HCT116 (cell line): ENCODE results near the gene SEMA5B. TPM values are rescaled to one million over a fixed set of nuclear protein-coding genes. Genes with fewer than 3 reads are reported as not detected.

Source experiments
- ATAC-seq: fragments of 200-7000 bp; cut with Tn5 transposase; 2 replicates; pipeline ENCODE4 v1.9.1; 2020; ENCODE audit warnings: mild to moderate bottlenecking, moderate library complexity
- BruUV-seq: library from RNA; stranded (reverse); fragments of 400-500 nt; replicated peaks from 2 replicates; lab custom pipeline; 2021; lab: Mats Ljungman, UMichigan
- CTCF ChIA-PET: fragments of 300-600 bp; sonication (Branson Sonifier 250); formaldehyde crosslinking; loops from one replicate; lab custom pipeline; 2021; ENCODE audit warnings: antibody characterized with exemption; lab: Charles Lee
- POLR2A ChIA-PET: fragments of 300-600, 350-600 bp; sonication (Branson Sonifier 250); formaldehyde crosslinking; loops from one replicate; lab custom pipeline; 2021; ENCODE audit warnings: antibody characterized with exemption; lab: Charles Lee
- RAD21 ChIA-PET, 2 experiments: fragments of 300-600 bp; sonication (Branson Sonifier 250); formaldehyde crosslinking; loops; one replicate each; lab custom pipeline; 2023; ENCODE audit warnings: low total read pairs in 2 of 2; ENCODE audit not compliant: uncharacterized antibody in 2 of 2, unreplicated experiment in 2 of 2, low non-redundant PET in 1 of 2; lab: Charles Lee
- DNase-seq: peaks from one replicate; pipeline ENCODE4 v3.0.0-alpha.2; 2010; ENCODE audit warnings: low read depth, low spot score
- H2AFZ ChIP-seq: fragments of 200-600 bp; shearing (Covaris generic), sonication (generic); 2 replicates; pipeline ENCODE4 v1.6.1; 2017; ENCODE audit warnings: low read depth, mixed run types, mixed read lengths, antibody characterized with exemption, low read length; ENCODE audit not compliant: poor library complexity, severe bottlenecking
- H3K27ac ChIP-seq: 2 replicates; pipeline ENCODE4 v1.5.1; 2012; ENCODE audit warnings: low read depth, low read length
- H3K27me3 ChIP-seq: fragments of 200-600 bp; sonication (generic); 2 replicates; pipeline ENCODE4 v1.6.1; 2016; ENCODE audit warnings: mixed run types, low read length, mixed read lengths; ENCODE audit not compliant: insufficient read depth
- H3K36me3 ChIP-seq, 2 experiments: fragments of 200-500 bp in 1 of 2; fragments of 200-600 bp in 1 of 2; sonication (Bioruptor generic) in 1 of 2; sonication (generic) in 1 of 2; 2 replicates each; pipeline versions ENCODE4 v1.5.1 to v1.6.1; 2014 to 2016; ENCODE audit warnings: low read length in 2 of 2, inconsistent platforms in 1 of 2, mixed read lengths in 1 of 2, mixed run types in 1 of 2; ENCODE audit not compliant: insufficient read depth in 2 of 2, control insufficient read depth in 1 of 2
- H3K4me1 ChIP-seq, 2 experiments: fragments of 200-600 bp in 1 of 2; sonication (generic) in 1 of 2; 2 replicates each; pipeline versions ENCODE4 v1.5.1 to v1.6.1; 2012 to 2017; ENCODE audit warnings: low read length in 2 of 2, inconsistent platforms in 1 of 2, mild to moderate bottlenecking in 1 of 2, mixed read lengths in 1 of 2, mixed run types in 1 of 2, moderate library complexity in 1 of 2; ENCODE audit not compliant: insufficient read depth in 2 of 2, control insufficient read depth in 1 of 2
- H3K4me2 ChIP-seq: fragments of 200-600 bp; sonication (generic); 2 replicates; pipeline ENCODE4 v1.6.1; 2017; ENCODE audit warnings: mixed run types, low read length, mixed read lengths
- H3K4me3 ChIP-seq, 2 experiments: fragments of 200-600 bp in 1 of 2; sonication (generic) in 1 of 2; replicated peaks in 1 of 2; 2 replicates each; pipeline ENCODE4 v1.5.1; 2011 to 2016; ENCODE audit warnings: low read length in 2 of 2, control low read depth in 1 of 2, low read depth in 1 of 2, mild to moderate bottlenecking in 1 of 2, mixed read lengths in 1 of 2, mixed run types in 1 of 2
- H3K79me2 ChIP-seq: fragments of 200-600 bp; sonication (generic); 2 replicates; pipeline ENCODE4 v1.6.1; 2017; ENCODE audit warnings: mild to moderate bottlenecking, mixed run types, low read length, moderate library complexity, mixed read lengths; ENCODE audit not compliant: insufficient read depth
- H3K9ac ChIP-seq: fragments of 200-600 bp; sonication (generic); 2 replicates; pipeline ENCODE4 v1.6.1; 2016; ENCODE audit warnings: low read length, mixed read lengths
- H3K9me2 ChIP-seq: fragments of 200-600 bp; sonication (generic), shearing (Covaris generic); 2 replicates; pipeline ENCODE4 v1.6.1; 2017; ENCODE audit warnings: mixed run types, mild to moderate bottlenecking, moderate library complexity; ENCODE audit not compliant: insufficient read depth
- H3K9me3 ChIP-seq, 2 experiments: fragments of 200-500 bp in 1 of 2; fragments of 200-600 bp in 1 of 2; sonication (Bioruptor generic) in 1 of 2; sonication (generic) in 1 of 2; 2 replicates each; pipeline ENCODE4 v1.6.1; 2014 to 2017; ENCODE audit warnings: low read length in 2 of 2, mixed read lengths in 2 of 2, inconsistent platforms in 1 of 2, low read depth in 1 of 2, mild to moderate bottlenecking in 1 of 2, mixed run types in 1 of 2, moderate library complexity in 1 of 2; ENCODE audit not compliant: control insufficient read depth in 1 of 2, insufficient read depth in 1 of 2
- H4K20me1 ChIP-seq: fragments of 200-600 bp; sonication (generic), shearing (Covaris generic); 2 replicates; pipeline ENCODE4 v1.6.1; 2017; ENCODE audit warnings: mixed run types, mild to moderate bottlenecking, moderate library complexity; ENCODE audit not compliant: insufficient read depth
- CTCF ChIP-seq, 3 experiments: fragments of 200-600 bp in 1 of 3; sonication (generic) in 1 of 3; IDR thresholded peaks in 2 of 3; conservative IDR thresholded peaks in 1 of 3; 2 replicates each; pipeline ENCODE4 v1.5.1; 2012 to 2017; ENCODE audit warnings: low read depth in 2 of 3, low read length in 2 of 3, antibody characterized with exemption in 1 of 3, borderline replicate concordance in 1 of 3, control low read depth in 1 of 3, mild to moderate bottlenecking in 1 of 3, mixed read lengths in 1 of 3, mixed run types in 1 of 3, moderate library complexity in 1 of 3; ENCODE audit not compliant: insufficient read depth in 1 of 3
- EZH2 ChIP-seq: fragments of 200-600 bp; sonication (generic); IDR thresholded peaks from 2 replicates; pipeline ENCODE4 v1.6.1; 2017; ENCODE audit warnings: antibody characterized with exemption, mixed run types
- FOSL1 ChIP-seq: IDR thresholded peaks from 2 replicates; pipeline ENCODE4 v1.6.1; 2012; ENCODE audit warnings: low read depth
- JUND ChIP-seq: IDR thresholded peaks from 2 replicates; pipeline ENCODE4 v1.6.1; 2012
- POLR2A ChIP-seq: IDR thresholded peaks from 2 replicates; pipeline ENCODE4 v1.7.0; 2011; ENCODE audit warnings: borderline replicate concordance; ENCODE audit not compliant: insufficient read depth, insufficient read length; ENCODE audit errors: extremely low read depth
- RAD21 ChIP-seq: IDR thresholded peaks from 2 replicates; pipeline ENCODE4 v1.6.1; 2012; ENCODE audit warnings: low read depth, mild to moderate bottlenecking
- SIN3A ChIP-seq: IDR thresholded peaks from 2 replicates; pipeline ENCODE4 v1.6.1; 2012; ENCODE audit warnings: low read depth
- SP1 ChIP-seq: IDR thresholded peaks from 2 replicates; pipeline ENCODE4 v1.6.1; 2012; ENCODE audit warnings: low read depth
- TCF7L2 ChIP-seq: IDR thresholded peaks from 2 replicates; pipeline ENCODE4 v1.7.0; 2011; ENCODE audit warnings: borderline replicate concordance, inconsistent platforms; ENCODE audit not compliant: insufficient read depth, insufficient read length; ENCODE audit errors: extremely low read depth
- YY1 ChIP-seq: IDR thresholded peaks from 2 replicates; pipeline ENCODE4 v1.6.1; 2011; ENCODE audit warnings: low read length, low read depth, moderate library complexity, mild to moderate bottlenecking; ENCODE audit not compliant: insufficient replicate concordance; ENCODE audit errors: extremely low read depth
- intact Hi-C: fragments of 100-400 bp; cut with micrococcal nuclease; formaldehyde crosslinking; loops from 2 replicates; pipeline ENCODE4 v1.10.0; 2022
- total RNA-seq: library from RNA; stranded (reverse); gene quantifications from one replicate; pipeline ENCODE4 v1.2.1, GENCODE V29; 2021; ENCODE audit not compliant: unreplicated experiment

SEMA5B gene
- total RNA-seq, 1 experiment from 2014 or later: 0.15 TPM

DNA sequence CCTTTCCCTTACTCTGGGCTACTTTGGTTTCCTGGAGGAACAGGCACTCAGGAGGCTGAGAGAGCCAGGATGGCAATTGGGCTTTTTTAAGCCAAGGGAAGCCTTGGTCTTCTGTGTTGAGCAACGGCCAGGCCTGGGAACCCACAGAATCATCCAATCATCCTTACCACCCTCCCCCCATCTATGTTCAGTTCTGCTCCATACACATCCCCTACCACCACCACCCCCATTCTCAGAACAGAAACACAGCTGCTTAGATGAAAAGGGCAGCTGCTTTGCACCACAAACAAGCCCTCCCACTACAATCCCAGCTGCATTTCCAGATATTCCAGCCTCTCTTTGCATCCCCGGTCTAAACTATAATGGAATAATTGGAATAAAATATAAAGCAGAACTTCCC is 21.0 kb downstream of the SEMA5B start (continued):
- no peak for TF ChIP-seq CTCF (IDR thresholded peaks at IDR 0.05 in 2 of 3, conservative IDR thresholded peaks at IDR 0.05 in 1 of 3; ENCODE audit: borderline replicate concordance in 1 of 3, insufficient read depth in 1 of 3, low read depth in 2 of 3, low read length in 2 of 3)

DNA sequence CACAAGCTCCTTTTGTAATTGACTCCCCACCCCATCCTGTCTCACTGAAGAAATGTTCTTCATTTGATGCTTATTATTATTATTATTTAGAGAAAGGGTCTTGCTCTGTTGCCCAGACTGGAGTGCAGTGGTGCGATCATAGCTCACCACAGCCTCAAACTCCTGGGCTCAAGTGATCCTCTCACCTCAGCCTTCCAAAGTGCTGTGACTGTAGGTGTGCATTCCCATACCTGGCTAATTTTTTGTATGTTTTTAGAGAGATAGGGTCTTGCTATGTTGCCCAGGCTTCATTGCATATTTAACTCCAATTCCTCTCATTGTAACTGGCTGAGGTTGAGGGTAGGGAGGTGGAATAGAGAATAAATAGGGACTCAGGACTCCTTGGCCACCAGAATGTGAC is 22.3 kb downstream of the SEMA5B start:
- no peaks in the 10 kb centered on the region for H3K79me2 ChIP-seq
- H3K9ac ChIP-seq: no peak overlapping the region
- no peak for ATAC-seq
- H3K27me3 ChIP-seq: peaks cover 39% of the 10 kb centered on the region
- ChIA-PET RAD21 (no interaction called here), CTCF (no interaction called here), POLR2A (no interaction called here)
- no peaks in the 10 kb centered on the region for H3K36me3 ChIP-seq
- H3K27ac ChIP-seq: no peak overlapping the region
- H3K9me2 ChIP-seq: no peaks in the 10 kb centered on the region
- no peaks in the 10 kb centered on the region for H4K20me1 ChIP-seq
- no peak overlapping the region for H3K4me3 ChIP-seq
- no peak overlapping the region for H2AFZ ChIP-seq
- DNase-seq: no peak
- BruUV-seq: no TSS peak
- no peaks in the 10 kb centered on the region for H3K9me3 ChIP-seq
- H3K4me2 ChIP-seq: no peak overlapping the region
- no peaks in the 10 kb centered on the region for H3K4me1 ChIP-seq
- intact Hi-C loops: no loop called here
- no peak for TF ChIP-seq SIN3A
- no peak for TF ChIP-seq JUND
- TF ChIP-seq YY1: no peak

GRCh38 chr3:123004201-123004918 is 23.2 kb downstream of the SEMA5B start:
- H3K79me2 ChIP-seq: no peaks in the 10 kb centered on the region
- ATAC-seq (no peak), DNase-seq (no peak)
- no peak overlapping the region for H2AFZ ChIP-seq
- no peak overlapping the region for H3K4me2 ChIP-seq
- no peaks in the 10 kb centered on the region for H3K9me2 ChIP-seq
- ChIA-PET POLR2A (no interaction called here), RAD21 (no interaction called here), CTCF (no interaction called here)
- intact Hi-C loops: no loop called here
- peaks cover 39% of the 10 kb centered on the region for H3K27me3 ChIP-seq
- no peak for TF ChIP-seq SIN3A
- no peak for TF ChIP-seq EZH2
- no peak for TF ChIP-seq SP1
- no peak for TF ChIP-seq FOSL1
- no peak for TF ChIP-seq TCF7L2
- TF ChIP-seq RAD21: no peak
- no peak for TF ChIP-seq POLR2A
- TF ChIP-seq JUND: no peak
- H3K27ac ChIP-seq: no peak overlapping the region
- no peaks in the 10 kb centered on the region for H3K36me3 ChIP-seq
- no peaks in the 10 kb centered on the region for H4K20me1 ChIP-seq
- no peaks in the 10 kb centered on the region for H3K4me1 ChIP-seq
- no TSS peak for BruUV-seq
- H3K9me3 ChIP-seq: no peaks in the 10 kb centered on the region
- no peak overlapping the region for H3K9ac ChIP-seq
- no peak overlapping the region for H3K4me3 ChIP-seq
